B cell (primary cell): ENCODE measurements around the gene PLCB3. TPM values are rescaled to one million over a fixed set of nuclear protein-coding genes. Genes with fewer than 3 reads are reported as not detected.

Experiments used
- ATAC-seq: fragments of 200-7000 bp; cut with Tn5 transposase; one replicate; pipeline ENCODE4 v1.10.0; 2021; ENCODE audit warnings: low read depth, mild to moderate bottlenecking, moderate number of reproducible peaks, moderate library complexity
- CTCF ChIA-PET: fragments of 350-600 bp; sonication (Branson Sonifier 250); formaldehyde crosslinking; loops from one replicate; lab custom pipeline; 2021; ENCODE audit warnings: antibody characterized with exemption, inconsistent platforms; lab: Charles Lee
- POLR2A ChIA-PET: fragments of 350-600 bp; sonication (Branson Sonifier 250); formaldehyde crosslinking; loops from one replicate; lab custom pipeline; 2021; ENCODE audit warnings: antibody characterized with exemption; lab: Charles Lee
- DNase-seq: peaks from one replicate; pipeline ENCODE4 v3.0.0; 2013
- H2AFZ ChIP-seq: 2 replicates; pipeline ENCODE4 v1.6.1; 2012; ENCODE audit warnings: mild to moderate bottlenecking, low read depth, low read length; ENCODE audit not compliant: insufficient read depth, poor library complexity, severe bottlenecking
- H3K27ac ChIP-seq, 2 donors: 1 replicate in 1 of 2; 2 replicates in 1 of 2; pipeline ENCODE4 v1.5.1; 2012 to 2013; ENCODE audit warnings: low read length in 2 of 2, mild to moderate bottlenecking in 2 of 2, moderate library complexity in 1 of 2
- H3K27me3 ChIP-seq, 4 experiments: fragments of 200-600 bp in 1 of 4; sonication (generic) in 1 of 4; replicated peaks in 1 of 4; 1 replicate in 2 of 4; 2 replicates in 2 of 4; pipeline versions ENCODE4 v1.6.1 to v1.7.0; 2013 to 2016; ENCODE audit warnings: low read length in 3 of 4, mild to moderate bottlenecking in 2 of 4, mixed read lengths in 1 of 4, moderate library complexity in 1 of 4; ENCODE audit not compliant: insufficient read depth in 4 of 4, control insufficient read depth in 3 of 4; ENCODE audit errors: control extremely low read depth in 1 of 4
- H3K36me3 ChIP-seq, 2 experiments: replicated peaks in 1 of 2; 1 replicate in 1 of 2; 2 replicates in 1 of 2; pipeline versions ENCODE4 v1.6.1 to v1.7.1; 2013; ENCODE audit warnings: low read length in 1 of 2; ENCODE audit not compliant: insufficient read depth in 2 of 2, control insufficient read depth in 1 of 2; ENCODE audit errors: control extremely low read depth in 1 of 2, extremely low read depth in 1 of 2
- H3K4me1 ChIP-seq, 2 donors: fragments of 200-600 bp in 1 of 2; sonication (generic) in 1 of 2; 1 replicate in 1 of 2; 2 replicates in 1 of 2; pipeline versions ENCODE4 v1.5.1 to v1.6.1; 2013 to 2017; ENCODE audit warnings: low read length in 2 of 2; ENCODE audit not compliant: control insufficient read depth in 2 of 2, insufficient read depth in 2 of 2
- H3K4me2 ChIP-seq: replicated peaks from 2 replicates; pipeline ENCODE3; 2012; ENCODE audit warnings: mild to moderate bottlenecking, low read depth, low read length; ENCODE audit not compliant: poor library complexity, severe bottlenecking
- H3K4me3 ChIP-seq, 5 experiments: fragments of 200-600 bp in 1 of 5; sonication (generic) in 1 of 5; 1 replicate in 3 of 5; 2 replicates in 2 of 5; pipeline versions ENCODE4 v1.5.1 to v1.7.0; 2011 to 2016; ENCODE audit warnings: low read length in 4 of 5, mild to moderate bottlenecking in 4 of 5, low read depth in 2 of 5, control low read depth in 1 of 5, moderate library complexity in 1 of 5; ENCODE audit not compliant: insufficient read depth in 1 of 5; ENCODE audit errors: control extremely low read depth in 1 of 5, extremely low read depth in 1 of 5
- H3K79me2 ChIP-seq: fragments of 200-600 bp; sonication (generic); one replicate; pipeline ENCODE4 v1.6.0; 2016; ENCODE audit warnings: low read length; ENCODE audit not compliant: control insufficient read depth, insufficient read depth
- H3K9ac ChIP-seq: fragments of 200-600 bp; sonication (generic); 2 replicates; pipeline ENCODE4 v1.6.1; 2017; ENCODE audit warnings: mild to moderate bottlenecking, low read length, moderate library complexity
- H3K9me3 ChIP-seq, 3 donors: one replicate each; pipeline versions ENCODE4 v1.6.1 to v1.7.1; 2013; ENCODE audit warnings: low read length in 2 of 3; ENCODE audit not compliant: control insufficient read depth in 2 of 3, insufficient read depth in 1 of 3; ENCODE audit errors: control extremely low read depth in 1 of 3
- H4K20me1 ChIP-seq: 2 replicates; pipeline ENCODE4 v1.6.0; 2012; ENCODE audit warnings: mild to moderate bottlenecking, low read length; ENCODE audit not compliant: insufficient read depth, control insufficient read depth, poor library complexity, severe bottlenecking
- H3K27ac Mint-ChIP-seq: one replicate; pipeline ENCODE4 v1.8.0; 2021; ENCODE audit warnings: mixed read lengths
- H3K27me3 Mint-ChIP-seq: one replicate; pipeline ENCODE4 v1.8.0; 2021; ENCODE audit warnings: mixed read lengths
- H3K4me1 Mint-ChIP-seq: one replicate; pipeline ENCODE4 v1.8.0; 2021; ENCODE audit warnings: mixed read lengths
- H3K4me3 Mint-ChIP-seq: one replicate; pipeline ENCODE4 v1.8.0; 2021; ENCODE audit warnings: mixed read lengths
- H3K9me3 Mint-ChIP-seq: one replicate; pipeline ENCODE4 v1.8.0; 2022; ENCODE audit warnings: mixed read lengths; ENCODE audit not compliant: insufficient read depth
- CTCF ChIP-seq: fragments of 200-600 bp; IDR thresholded peaks from one replicate; pipeline ENCODE4 v1.8.0; 2022; ENCODE audit warnings: antibody characterized with exemption, mild to moderate bottlenecking
- EZH2 ChIP-seq: IDR thresholded peaks from 2 replicates; pipeline ENCODE4 v1.6.1; 2012; ENCODE audit warnings: borderline replicate concordance, low read depth, mild to moderate bottlenecking, moderate library complexity, low read length; ENCODE audit not compliant: insufficient read depth, poor library complexity, severe bottlenecking
- WGBS: methylation state at CpG from one replicate; pipeline ENCODE4 v1.1.5; 2013; ENCODE audit warnings: missing lambda C conversion rate; ENCODE audit not compliant: insufficient coverage; 5-methylcytosine and 5-hydroxymethylcytosine counted together
- intact Hi-C: fragments of 100-400 bp; cut with micrococcal nuclease; formaldehyde crosslinking; loops from one replicate; pipeline ENCODE4 v1.10.0; 2022
- polyA plus RNA-seq: library from polyadenylated mRNA; depleted of rRNA; stranded (reverse); fragments of >200 nt; gene quantifications from 2 replicates; pipeline ENCODE4 v1.2.3, GENCODE V29; 2012
- total RNA-seq, 2 donors: library from RNA; stranded (reverse); fragments of 120-200 nt in 1 of 2; gene quantifications; 1 replicate in 1 of 2; 2 replicates in 1 of 2; pipeline versions ENCODE4 v1.2.3 to v1.2.4, GENCODE V29; 2013 to 2022

The PLCB3 gene
- total and polyA plus RNA-seq, 2 donors (not counting 1 experiment from before 2014, with no cell fraction given) = 3.0 to 8.1 TPM

- Mint-ChIP-seq H3K4me1 (peaks cover 20% of the 10 kb centered on the region), H3K9me3 (no peaks in the 10 kb centered on the region), H3K27me3 (no peaks in the 10 kb centered on the region), H3K4me3 (peak overlapping the region; percentile 90), H3K27ac (no peak overlapping the region)
- Histone ChIP-seq H3K27me3 (no peaks in the 10 kb centered on the region), H3K4me3 (no peak overlapping the region), H3K36me3 (peaks cover 0 to 13% of the 10 kb centered on the region in 2 experiments), H3K4me2 (no peak overlapping the region), H3K9ac (no peak overlapping the region), H3K79me2 (peaks cover 34% of the 10 kb centered on the region), H4K20me1 (peaks cover 10% of the 10 kb centered on the region), H3K4me1 (peaks cover 13 to 18% of the 10 kb centered on the region in 2 donors), H2AFZ (no peak overlapping the region), H3K27ac (no peak overlapping the region), H3K9me3 (no peaks in the 10 kb centered on the region)
- no CpG with 5 or more reads among the region's 3 CpGs for WGBS
- ATAC-seq = no peak
- no peak for DNase-seq
- intact Hi-C loops = no loop called here
- TF ChIP-seq EZH2 = no peak
- TF ChIP-seq CTCF = no peak
- ChIA-PET POLR2A (interaction anchor here (5.7 kb wide), 1 partner anchor 13 kb away, joined by 67 read pairs; no protein-coding TSS in a partner anchor), CTCF (interaction anchor here (1.0 to 4.6 kb wide), 5 partner anchors 12 to 87 kb away, joined by 3 to 33 read pairs (median 14); partner anchors contain the start of gene CATSPERZ)
Observed at GRCh38 chr11:64283092-64283491, 31.8 kb downstream of the PLCB3 start.
